Cortex of kidney (tissue), 1 donor: ENCODE data around the gene APOC4.
"Not testable (repeated sequence)": the region's sequence is repeated elsewhere in the genome, so short reads cannot be mapped to it uniquely, and the experiment has no call there.

ENCODE experiments used
- DNase-seq: peaks from one replicate; lab custom pipeline; 2025; lab: John Stamatoyannopoulos, UW

Gene APOC4

DNA sequence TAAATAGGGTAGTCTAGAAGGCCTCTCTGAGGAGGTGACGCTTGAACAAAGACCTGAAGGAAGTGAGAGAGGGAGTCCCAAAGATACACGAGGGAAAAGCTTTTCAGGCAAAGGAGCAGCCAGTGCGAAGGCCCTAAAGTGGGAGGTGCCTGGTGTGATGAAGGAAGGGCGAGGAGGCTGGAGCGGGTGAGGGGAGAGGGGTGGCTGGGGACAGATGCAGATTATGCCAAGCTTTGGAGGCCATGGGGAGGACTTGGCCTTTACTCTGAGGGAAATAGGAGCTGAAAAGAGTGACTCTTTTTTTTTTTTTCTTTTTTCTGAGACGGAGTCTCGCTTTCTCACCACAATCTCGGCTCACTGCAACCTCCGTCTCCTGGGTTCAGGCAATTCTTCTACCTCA, 16.1 kb downstream of the APOC4 start:
- no peak for DNase-seq

GRCh38 chr19:44959691-44960090, 17.7 kb downstream of the APOC4 start:
- no peak for DNase-seq

GRCh38 chr19:44960906-44961728, 19.1 kb downstream of the APOC4 start:
- no peak for DNase-seq

DNA sequence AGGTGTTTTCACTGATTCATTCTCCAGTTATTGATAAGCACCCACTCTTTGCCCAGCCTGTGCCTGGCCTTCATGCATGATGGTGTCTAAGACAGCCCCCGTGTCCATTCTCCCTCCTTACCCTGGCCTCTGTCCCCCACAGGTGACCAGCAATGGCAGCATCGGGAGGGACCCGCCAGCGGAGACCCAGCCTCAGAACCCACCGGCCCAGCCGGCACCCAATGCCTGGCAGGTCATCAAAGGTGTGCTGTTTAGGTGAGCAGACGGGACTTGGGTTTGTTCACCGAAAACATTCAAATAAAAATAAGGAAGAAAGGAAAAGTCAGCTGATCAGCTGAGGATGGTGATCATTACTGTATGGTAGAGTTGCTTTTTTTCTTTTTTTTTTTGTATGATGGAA, 19.8 kb downstream of the APOC4 start:
- no peak for DNase-seq

- no peak for DNase-seq
Measured at GRCh38 chr19:44968118-44968517, 26.1 kb downstream of the APOC4 start.

DNA sequence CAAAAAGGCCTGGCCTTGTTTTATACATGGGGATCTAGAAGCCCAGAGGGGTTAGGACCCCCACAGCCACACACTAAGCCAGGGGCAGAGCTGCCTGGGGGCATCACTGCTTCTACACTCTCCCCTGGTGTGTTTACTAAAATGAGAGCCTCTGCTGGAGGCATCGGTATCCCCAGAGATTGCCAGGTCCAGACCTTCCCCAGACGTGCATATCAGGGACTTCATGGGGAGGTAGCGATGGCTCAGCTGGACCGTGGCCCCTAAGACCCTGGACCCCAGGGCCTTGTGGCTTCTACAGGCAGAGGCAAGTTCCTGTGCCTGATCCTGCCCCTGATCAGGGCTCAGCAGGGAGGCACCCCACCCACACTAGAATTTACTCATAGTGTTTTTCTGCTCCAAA, 26.6 kb downstream of the APOC4 start:
- DNase-seq, result no peak

DNA sequence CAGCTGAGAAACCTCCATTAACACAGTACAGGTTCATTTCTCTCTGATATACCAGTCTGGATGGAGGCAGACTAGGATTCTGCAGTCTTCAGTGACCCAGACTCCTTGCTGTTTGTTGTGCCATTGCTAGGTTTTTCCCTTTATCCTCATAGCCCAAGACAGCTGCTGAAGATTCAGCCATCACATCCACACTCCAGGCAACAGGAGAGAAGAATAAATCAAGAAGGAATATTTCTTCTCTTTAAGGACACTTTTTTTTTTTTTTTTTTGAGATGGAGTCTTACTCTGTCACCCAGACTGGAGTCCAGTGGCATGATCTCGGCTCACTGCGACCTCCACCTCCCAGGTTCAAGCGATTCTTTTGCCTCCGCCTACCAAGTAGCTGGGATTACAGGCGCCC, 27.4 kb downstream of the APOC4 start:
- no peak for DNase-seq

- not testable (repeated sequence) for DNase-seq
Measured at GRCh38 chr19:44971451-44971850, 29.4 kb downstream of the APOC4 start.

DNA sequence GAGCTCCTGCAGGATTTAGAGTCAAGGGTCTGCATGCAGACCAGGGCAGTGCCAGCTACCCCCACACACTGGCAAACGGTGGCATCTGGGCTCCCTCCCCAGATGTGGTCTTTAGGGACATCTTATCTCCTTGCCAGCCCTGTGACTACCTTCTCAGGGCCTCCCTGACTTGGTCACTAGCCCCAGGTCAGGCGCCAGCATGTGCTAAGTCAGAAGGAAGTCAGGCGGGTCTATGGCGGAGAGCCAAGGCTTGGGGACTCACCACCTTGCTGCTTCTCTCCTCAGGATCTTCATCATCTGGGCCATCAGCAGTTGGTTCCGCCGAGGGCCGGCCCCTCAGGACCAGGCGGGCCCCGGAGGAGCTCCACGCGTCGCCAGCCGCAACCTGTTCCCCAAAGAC, 30.8 kb downstream of the APOC4 start:
- DNase-seq, result no peak

DNA sequence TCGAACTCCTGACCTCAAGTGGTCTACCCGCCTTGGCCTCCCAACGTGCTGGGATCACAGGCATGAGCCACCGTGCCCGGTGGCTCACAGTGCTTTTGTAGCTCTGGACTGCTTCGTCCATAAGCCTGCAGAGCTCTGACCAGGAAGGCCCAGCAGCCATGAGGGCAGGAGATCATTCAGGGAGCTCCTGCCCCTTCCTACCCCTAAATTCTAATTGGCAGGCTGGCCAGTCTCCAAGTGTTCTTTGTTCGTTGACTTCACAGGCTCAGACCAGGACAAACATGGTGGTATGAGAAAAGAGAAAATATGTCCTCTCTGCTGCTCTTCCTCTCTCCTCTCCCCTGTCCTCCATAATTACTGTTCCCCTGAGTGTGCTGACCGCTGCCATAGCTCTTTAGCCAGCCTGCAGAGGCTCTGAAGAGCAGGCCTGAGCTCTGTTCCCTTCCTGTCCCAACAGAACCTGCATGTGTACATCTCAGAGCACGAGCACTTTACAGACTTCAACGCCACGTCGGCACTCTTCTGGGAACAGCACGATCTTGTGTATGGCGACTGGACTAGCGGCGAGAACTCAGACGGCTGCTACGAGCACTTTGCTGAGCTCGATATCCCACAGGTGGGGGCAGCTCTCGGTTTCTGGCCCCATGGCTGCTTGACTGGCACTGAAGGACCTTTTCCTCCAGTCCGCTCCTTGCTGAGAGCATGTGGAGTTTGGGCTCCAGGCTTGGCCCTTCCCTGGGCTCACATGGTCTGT, 32.1 kb downstream of the APOC4 start:
- DNase-seq, result no peak

GRCh38 chr19:44974857-44975256, 32.8 kb downstream of the APOC4 start:
- DNase-seq, result no peak

- DNase-seq, result no peak
Measured at GRCh38 chr19:44975444-44975843, 33.4 kb downstream of the APOC4 start.

DNA sequence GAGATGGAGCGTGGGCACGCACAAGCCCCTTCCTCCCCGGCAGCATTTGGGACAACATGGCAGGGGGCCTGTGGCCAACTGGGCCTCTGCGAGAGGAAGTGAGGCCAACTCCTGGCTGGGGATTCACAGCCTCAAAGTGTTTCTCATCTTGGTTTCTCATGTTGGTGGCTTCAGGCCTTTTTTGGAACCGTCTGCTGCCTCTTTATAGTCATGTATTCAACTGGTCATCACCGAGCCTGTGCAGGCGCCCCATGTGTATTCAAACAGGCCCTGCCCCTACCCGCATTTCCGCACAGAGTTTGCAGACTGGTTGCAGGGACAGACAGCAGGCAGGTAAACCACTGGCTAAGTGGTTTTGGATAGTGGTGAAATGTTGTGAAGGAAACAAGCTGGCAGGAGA, 42.0 kb downstream of the APOC4 start:
- no peak for DNase-seq

GRCh38 chr19:44985445-44985844, 43.4 kb downstream of the APOC4 start:
- no peak for DNase-seq

GRCh38 chr19:44986389-44986788, 44.4 kb downstream of the APOC4 start:
- no peak for DNase-seq

DNA sequence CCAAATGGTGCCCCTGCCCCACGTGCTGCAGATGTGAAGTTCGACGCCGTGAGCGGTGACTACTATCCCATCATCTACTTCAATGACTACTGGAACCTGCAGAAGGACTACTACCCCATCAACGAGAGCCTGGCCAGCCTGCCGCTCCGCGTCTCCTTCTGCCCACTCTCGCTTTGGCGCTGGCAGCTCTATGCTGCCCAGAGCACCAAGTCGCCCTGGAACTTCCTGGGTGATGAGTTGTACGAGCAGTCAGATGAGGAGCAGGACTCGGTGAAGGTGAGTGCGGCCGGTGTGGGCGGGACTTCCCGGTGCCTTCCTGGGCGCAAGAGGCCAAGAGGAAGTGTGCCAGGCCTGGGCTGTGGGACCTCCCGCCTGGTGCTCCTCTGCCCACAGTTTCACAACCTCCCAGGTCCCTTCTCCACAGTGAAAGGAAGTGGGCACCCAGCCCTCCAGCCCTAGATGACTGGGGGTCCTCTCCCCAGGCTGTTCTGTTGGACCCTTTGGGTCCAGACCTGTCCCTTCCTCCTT, 45.2 kb downstream of the APOC4 start:
- no peak for DNase-seq

- DNase-seq, result no peak
Measured at GRCh38 chr19:44988273-44988672, 46.2 kb downstream of the APOC4 start.

- DNase-seq, result no peak
Measured at GRCh38 chr19:44988896-44989556, 47.0 kb downstream of the APOC4 start.

DNA sequence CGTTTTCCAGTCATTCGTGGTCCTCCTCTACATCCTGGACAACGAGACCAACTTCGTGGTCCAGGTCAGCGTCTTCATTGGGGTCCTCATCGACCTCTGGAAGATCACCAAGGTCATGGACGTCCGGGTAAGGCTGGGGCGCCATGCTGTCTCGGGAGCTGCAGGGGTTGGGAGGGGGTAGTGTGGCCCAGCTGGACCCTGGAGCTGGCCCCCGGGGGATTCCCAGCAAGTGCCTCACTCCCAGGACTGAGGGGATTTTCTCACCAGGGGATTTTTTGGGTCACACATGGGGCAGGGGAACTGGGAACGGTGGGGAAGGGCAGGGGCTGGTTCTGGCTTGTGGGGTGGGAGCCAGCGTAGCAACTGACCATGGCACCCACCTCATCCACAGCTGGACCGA, 48.4 kb downstream of the APOC4 start:
- DNase-seq, result no peak

DNA sequence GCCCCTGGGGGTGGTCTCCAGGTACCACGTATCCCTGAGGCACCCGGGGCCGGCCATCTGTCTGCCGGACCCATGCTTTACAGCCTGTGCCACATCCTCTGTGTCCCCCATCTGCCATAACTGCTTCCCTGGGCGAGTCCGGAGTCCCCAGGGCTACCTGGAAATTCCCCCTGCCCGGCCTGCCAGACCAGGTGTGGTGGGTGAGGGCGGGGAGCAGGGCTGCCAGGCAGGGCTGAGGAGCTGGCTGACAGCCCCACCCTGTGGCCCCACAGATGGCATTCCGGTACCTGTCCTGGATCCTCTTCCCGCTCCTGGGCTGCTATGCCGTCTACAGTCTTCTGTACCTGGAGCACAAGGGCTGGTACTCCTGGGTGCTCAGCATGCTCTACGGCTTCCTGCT, 48.9 kb downstream of the APOC4 start:
- no peak for DNase-seq

GRCh38 chr19:44992336-44993163, 50.5 kb downstream of the APOC4 start:
- no peak for DNase-seq

- no peak for DNase-seq
Measured at GRCh38 chr19:44993526-44993925, 51.5 kb downstream of the APOC4 start.
